ENCODE results near the gene TIMP2. TPM values are rescaled to one million over a fixed set of nuclear protein-coding genes. Genes with fewer than 3 reads are reported as not detected.
A peak's percentile ranks its signal among the peaks of the same experiment; 100 is the strongest.

Gene TIMP2
- total RNA-seq, 1 experiment from 2014 or later, result 64.8 TPM

DNA sequence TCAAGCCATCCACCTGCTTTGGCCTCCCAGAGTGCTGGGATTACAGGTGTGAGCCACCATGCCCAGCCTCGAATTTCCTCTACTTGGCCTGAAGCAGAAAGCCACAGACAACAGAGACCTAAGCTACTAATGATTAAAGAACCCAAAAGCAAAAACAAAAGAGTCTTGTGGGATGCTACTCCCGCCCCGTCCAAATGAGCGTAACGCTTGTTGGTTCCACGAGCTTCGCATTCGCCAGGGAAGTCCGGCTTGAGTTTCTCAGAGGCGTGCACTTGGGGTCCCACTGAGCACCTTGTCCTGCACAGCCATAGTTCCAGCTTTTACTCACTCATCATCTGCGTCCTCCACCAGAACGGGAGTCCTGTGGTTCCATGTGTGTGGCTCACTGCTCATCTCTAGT lies 38.2 kb downstream of the TIMP2 start:
- ChIA-PET RAD21 (ENCODE audit: low non-redundant PET in 1 of 2, low total read pairs in 2 of 2, uncharacterized antibody in 2 of 2, unreplicated experiment in 2 of 2) (interaction anchor here in 1 of 2 experiments (0.5 kb wide), 1 partner anchor 47 kb away, joined by 3 read pairs; no protein-coding TSS in a partner anchor), CTCF (interaction anchor here (1.0 to 2.9 kb wide), 3 partner anchors 11 to 41 kb away, joined by 3 to 10 read pairs (median 5); no protein-coding TSS in a partner anchor), POLR2A (interaction anchor here (1.4 kb wide), 1 partner anchor 36 kb away, joined by 3 read pairs; no protein-coding TSS in a partner anchor)
- intact Hi-C loops (cut with micrococcal nuclease), result no loop called here
- peaks cover 46 to 61% of the 10 kb centered on the region in 2 experiments for H3K4me1 ChIP-seq (ENCODE audit: control insufficient read depth in 1 of 2, insufficient read depth in 2 of 2, low read length in 2 of 2)
- DNase-seq (ENCODE audit: low read depth, low spot score) (no peak), ATAC-seq (no peak)
- no peaks in the 10 kb centered on the region for H3K36me3 ChIP-seq (ENCODE audit: control insufficient read depth in 1 of 2, insufficient read depth in 2 of 2, low read length in 2 of 2)
- TF ChIP-seq ATF3 (IDR thresholded peaks at IDR 0.05) (no peak), SRF (IDR thresholded peaks at IDR 0.05; ENCODE audit: low read depth) (no peak), SIN3A (IDR thresholded peaks at IDR 0.05; ENCODE audit: low read depth) (no peak)
- TF ChIP-seq, protein P1, sequence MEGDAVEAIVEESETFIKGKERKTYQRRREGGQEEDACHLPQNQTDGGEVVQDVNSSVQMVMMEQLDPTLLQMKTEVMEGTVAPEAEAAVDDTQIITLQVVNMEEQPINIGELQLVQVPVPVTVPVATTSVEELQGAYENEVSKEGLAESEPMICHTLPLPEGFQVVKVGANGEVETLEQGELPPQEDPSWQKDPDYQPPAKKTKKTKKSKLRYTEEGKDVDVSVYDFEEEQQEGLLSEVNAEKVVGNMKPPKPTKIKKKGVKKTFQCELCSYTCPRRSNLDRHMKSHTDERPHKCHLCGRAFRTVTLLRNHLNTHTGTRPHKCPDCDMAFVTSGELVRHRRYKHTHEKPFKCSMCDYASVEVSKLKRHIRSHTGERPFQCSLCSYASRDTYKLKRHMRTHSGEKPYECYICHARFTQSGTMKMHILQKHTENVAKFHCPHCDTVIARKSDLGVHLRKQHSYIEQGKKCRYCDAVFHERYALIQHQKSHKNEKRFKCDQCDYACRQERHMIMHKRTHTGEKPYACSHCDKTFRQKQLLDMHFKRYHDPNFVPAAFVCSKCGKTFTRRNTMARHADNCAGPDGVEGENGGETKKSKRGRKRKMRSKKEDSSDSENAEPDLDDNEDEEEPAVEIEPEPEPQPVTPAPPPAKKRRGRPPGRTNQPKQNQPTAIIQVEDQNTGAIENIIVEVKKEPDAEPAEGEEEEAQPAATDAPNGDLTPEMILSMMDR (IDR thresholded peaks at IDR 0.05 in 2 of 3, conservative IDR thresholded peaks at IDR 0.05 in 1 of 3; ENCODE audit: borderline replicate concordance in 1 of 3, insufficient read depth in 1 of 3, low read depth in 2 of 3, low read length in 2 of 3), result no peak
- BruUV-seq (replicated peaks), result no TSS peak
- no peak overlapping the region for H2AFZ ChIP-seq (ENCODE audit: low read depth, low read length, poor library complexity, severe bottlenecking)
- H3K79me2 ChIP-seq (ENCODE audit: insufficient read depth, low read length), result peaks cover 17% of the 10 kb centered on the region; the same call in 1 of the 2 replicates
- no peak overlapping the region for H3K9ac ChIP-seq (ENCODE audit: low read length)
- H3K4me2 ChIP-seq (ENCODE audit: low read length), result no peak overlapping the region
- H3K27me3 ChIP-seq (ENCODE audit: insufficient read depth, low read length), result no peaks in the 10 kb centered on the region
- no peaks in the 10 kb centered on the region for H3K9me2 ChIP-seq (ENCODE audit: insufficient read depth)
- no peak overlapping the region for H3K4me3 ChIP-seq (replicated peaks in 1 of 2; ENCODE audit: low read depth in 1 of 2, low read length in 2 of 2)
- no peaks in the 10 kb centered on the region for H3K9me3 ChIP-seq (ENCODE audit: control insufficient read depth in 1 of 2, insufficient read depth in 1 of 2, low read depth in 1 of 2, low read length in 2 of 2)
- H4K20me1 ChIP-seq (ENCODE audit: insufficient read depth), result no peaks in the 10 kb centered on the region
- H3K27ac ChIP-seq (ENCODE audit: low read depth, low read length), result no peak overlapping the region

GRCh38 chr17:78885956-78886355 lies 39.2 kb downstream of the TIMP2 start:
- ChIA-PET CTCF (interaction anchor here (1.7 to 2.9 kb wide), 2 partner anchors 12 to 20 kb away, joined by 5 to 10 read pairs; no protein-coding TSS in a partner anchor), POLR2A (interaction anchor here (1.4 kb wide), 1 partner anchor 37 kb away, joined by 3 read pairs; no protein-coding TSS in a partner anchor), RAD21 (ENCODE audit: low non-redundant PET in 1 of 2, low total read pairs in 2 of 2, uncharacterized antibody in 2 of 2, unreplicated experiment in 2 of 2) (no interaction called here)
- Histone ChIP-seq H3K4me1 (ENCODE audit: control insufficient read depth in 1 of 2, insufficient read depth in 2 of 2, low read length in 2 of 2) (peaks cover 46 to 70% of the 10 kb centered on the region in 2 experiments), H2AFZ (ENCODE audit: low read depth, low read length, poor library complexity, severe bottlenecking) (no peak overlapping the region), H3K9ac (ENCODE audit: low read length) (peak overlapping the region; percentile 82), H3K4me3 (replicated peaks in 1 of 2; ENCODE audit: low read depth in 1 of 2, low read length in 2 of 2) (peak overlapping the region in 1 of 2 experiments; percentile 23; a peak in 2 of 4 replicates), H3K27me3 (ENCODE audit: insufficient read depth, low read length) (no peaks in the 10 kb centered on the region), H3K9me3 (ENCODE audit: control insufficient read depth in 1 of 2, insufficient read depth in 1 of 2, low read depth in 1 of 2, low read length in 2 of 2) (no peaks in the 10 kb centered on the region), H3K9me2 (ENCODE audit: insufficient read depth) (no peaks in the 10 kb centered on the region), H3K27ac (ENCODE audit: low read depth, low read length) (peak overlapping the region; percentile 95), H3K4me2 (ENCODE audit: low read length) (peak overlapping the region; percentile 97), H3K36me3 (ENCODE audit: control insufficient read depth in 1 of 2, insufficient read depth in 2 of 2, low read length in 2 of 2) (no peaks in the 10 kb centered on the region), H4K20me1 (ENCODE audit: insufficient read depth) (no peaks in the 10 kb centered on the region), H3K79me2 (ENCODE audit: insufficient read depth, low read length) (peaks cover 23% of the 10 kb centered on the region; the same call in 1 of the 2 replicates)
- no TSS peak for BruUV-seq (replicated peaks)
- peak; percentile 26 for DNase-seq (ENCODE audit: low read depth, low spot score)
- TF ChIP-seq, protein P2, sequence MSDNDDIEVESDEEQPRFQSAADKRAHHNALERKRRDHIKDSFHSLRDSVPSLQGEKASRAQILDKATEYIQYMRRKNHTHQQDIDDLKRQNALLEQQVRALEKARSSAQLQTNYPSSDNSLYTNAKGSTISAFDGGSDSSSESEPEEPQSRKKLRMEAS (IDR thresholded peaks at IDR 0.05), result peak; percentile 65
- TF ChIP-seq POLR2AphosphoS5 (IDR thresholded peaks at IDR 0.05; ENCODE audit: low read depth, low read length), result no peak
- intact Hi-C loops (cut with micrococcal nuclease), result no loop called here
- ATAC-seq, result peak; percentile 26; the same call in 1 of the 2 replicates

All from HCT116 (cell line).